Activated naive CD8-positive, alpha-beta T cell treated with anti-CD3 and anti-CD28 coated beads, Interleukin-2, amount 50 U/mL, for 24 hours (primary cell): ENCODE measurements around the gene PARL.

Source experiments
- ATAC-seq: fragments of 150-1000 bp; cut with Tn5 transposase; one replicate; pipeline ENCODE4 v1.10.0; 2021
- DNase-seq: peaks from one replicate; pipeline ENCODE4 v3.0.0; 2021
- H3K27ac Mint-ChIP-seq: one replicate; pipeline ENCODE4 v1.8.0; 2021; ENCODE audit warnings: mild to moderate bottlenecking, mixed read lengths
- H3K27me3 Mint-ChIP-seq: one replicate; pipeline ENCODE4 v1.8.0; 2021; ENCODE audit warnings: mixed read lengths
- H3K36me3 Mint-ChIP-seq: one replicate; pipeline ENCODE4 v1.8.0; 2021; ENCODE audit warnings: low read depth, mixed read lengths
- H3K4me1 Mint-ChIP-seq: one replicate; pipeline ENCODE4 v1.8.0; 2021; ENCODE audit warnings: mixed read lengths
- H3K4me3 Mint-ChIP-seq: one replicate; pipeline ENCODE4 v1.8.0; 2021; ENCODE audit warnings: mild to moderate bottlenecking, moderate library complexity, mixed read lengths
- H3K9me3 Mint-ChIP-seq: one replicate; pipeline ENCODE4 v1.8.0; 2021; ENCODE audit warnings: mixed read lengths

Gene PARL, protein sequence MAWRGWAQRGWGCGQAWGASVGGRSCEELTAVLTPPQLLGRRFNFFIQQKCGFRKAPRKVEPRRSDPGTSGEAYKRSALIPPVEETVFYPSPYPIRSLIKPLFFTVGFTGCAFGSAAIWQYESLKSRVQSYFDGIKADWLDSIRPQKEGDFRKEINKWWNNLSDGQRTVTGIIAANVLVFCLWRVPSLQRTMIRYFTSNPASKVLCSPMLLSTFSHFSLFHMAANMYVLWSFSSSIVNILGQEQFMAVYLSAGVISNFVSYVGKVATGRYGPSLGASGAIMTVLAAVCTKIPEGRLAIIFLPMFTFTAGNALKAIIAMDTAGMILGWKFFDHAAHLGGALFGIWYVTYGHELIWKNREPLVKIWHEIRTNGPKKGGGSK

DNA sequence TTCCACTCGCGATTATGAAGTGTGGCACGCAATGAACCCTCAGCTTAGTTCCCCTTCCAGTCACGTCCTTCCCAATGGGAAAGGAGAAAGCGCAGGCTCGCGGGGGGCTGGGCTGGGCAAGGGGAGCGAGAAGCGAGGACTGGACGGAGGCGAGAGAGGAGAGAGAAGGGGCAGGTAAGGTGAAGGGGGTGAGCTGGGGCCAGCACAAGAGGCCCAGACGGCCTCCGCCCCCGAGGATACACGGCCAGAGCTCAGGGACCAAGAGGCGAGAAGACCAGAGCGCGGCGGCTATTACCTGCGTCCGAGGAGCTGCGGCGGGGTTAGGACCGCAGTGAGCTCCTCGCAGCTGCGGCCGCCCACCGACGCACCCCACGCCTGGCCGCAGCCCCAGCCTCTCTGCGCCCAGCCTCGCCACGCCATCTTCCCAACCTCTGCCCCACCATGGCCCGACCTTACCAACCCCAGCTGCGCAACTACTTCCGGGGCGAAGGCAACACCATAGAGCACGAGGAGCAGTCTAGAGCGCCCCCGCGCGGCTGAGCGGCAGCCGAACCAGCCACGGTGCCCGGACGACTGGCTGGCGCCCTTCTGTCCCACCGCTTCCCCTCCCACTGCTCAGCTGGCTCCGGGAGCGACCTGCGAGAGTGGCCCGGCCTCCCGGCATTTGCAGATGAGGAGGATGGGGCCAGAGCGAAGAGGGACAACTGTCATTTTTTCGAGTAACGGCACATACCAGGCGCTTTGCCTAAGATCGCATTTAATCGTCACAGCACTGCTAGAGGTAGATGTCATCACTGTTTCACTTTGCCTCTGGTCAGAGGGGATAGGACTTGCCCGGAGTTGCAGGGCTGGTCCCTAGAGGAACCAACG, at the start of gene PARL:
Gene PARL, minus strand, starts transcription at position 454 of the 870 bp plus-strand sequence. Its CDS starts 34 bp downstream, at position 420.
- H3K4me1 Mint-ChIP-seq: peaks cover 41% of the 10 kb centered on the region
- H3K36me3 Mint-ChIP-seq: peaks cover 14% of the 10 kb centered on the region
- peaks cover under 1% of the 10 kb centered on the region for H3K27me3 Mint-ChIP-seq
- no peaks in the 10 kb centered on the region for H3K9me3 Mint-ChIP-seq
- peak within 1 kb of the TSS; percentile 92 for H3K27ac Mint-ChIP-seq
- DNase-seq: peak; percentile 99
- peak within 1 kb of the TSS; percentile 95 for H3K4me3 Mint-ChIP-seq
- peak; percentile 100 for ATAC-seq

DNA sequence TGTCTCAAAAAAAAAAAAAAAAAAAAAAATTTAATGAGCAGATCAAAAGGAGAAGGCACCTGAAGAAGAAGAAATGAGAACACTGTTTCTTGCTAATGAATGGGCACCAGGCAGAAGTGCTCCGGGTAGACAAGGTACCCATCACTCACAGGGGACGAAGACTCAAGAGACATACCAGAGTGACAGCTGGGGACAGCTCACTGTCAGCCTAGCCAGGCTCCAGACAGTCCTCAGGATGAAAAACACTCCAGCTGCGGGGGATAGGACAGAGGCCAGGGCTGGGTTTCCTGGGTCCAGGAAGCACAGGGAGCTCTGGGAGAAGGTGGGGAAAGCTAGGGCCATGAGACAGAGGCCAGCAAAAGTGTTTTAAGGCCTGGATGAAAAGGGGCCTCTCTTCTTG, 48.5 kb upstream of the PARL start:
- no peak overlapping the region for H3K27ac Mint-ChIP-seq
- ATAC-seq (no peak), DNase-seq (no peak)
- no peak overlapping the region for H3K4me3 Mint-ChIP-seq
- H3K9me3 Mint-ChIP-seq: no peaks in the 10 kb centered on the region
- peaks cover 3% of the 10 kb centered on the region for H3K36me3 Mint-ChIP-seq
- H3K4me1 Mint-ChIP-seq: no peaks in the 10 kb centered on the region
- no peaks in the 10 kb centered on the region for H3K27me3 Mint-ChIP-seq

DNA sequence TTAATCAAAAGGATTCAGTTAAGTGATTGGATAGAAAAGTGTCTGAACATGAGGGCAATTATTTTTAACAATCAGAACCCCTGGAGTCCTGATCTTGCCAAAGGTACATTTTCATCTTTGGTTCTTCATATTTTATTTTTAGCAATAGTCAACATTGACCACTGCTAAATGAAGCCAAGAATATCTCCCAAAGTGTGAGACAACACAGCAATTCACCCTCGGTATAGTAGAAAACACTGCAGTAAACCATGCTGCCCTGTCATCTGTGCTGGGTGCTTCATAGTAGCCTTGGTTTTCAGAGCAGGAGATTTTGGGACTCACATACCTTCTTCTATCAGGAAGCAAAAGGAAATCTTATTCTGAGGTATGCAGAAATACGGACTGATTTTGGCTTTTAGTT, 47.2 kb upstream of the PARL start:
- no peaks in the 10 kb centered on the region for H3K9me3 Mint-ChIP-seq
- DNase-seq (no peak), ATAC-seq (no peak)
- H3K27ac Mint-ChIP-seq: no peak overlapping the region
- H3K27me3 Mint-ChIP-seq: no peaks in the 10 kb centered on the region
- no peak overlapping the region for H3K4me3 Mint-ChIP-seq
- H3K4me1 Mint-ChIP-seq: no peaks in the 10 kb centered on the region
- peaks cover 4% of the 10 kb centered on the region for H3K36me3 Mint-ChIP-seq

- Mint-ChIP-seq H3K27ac (no peak overlapping the region), H3K9me3 (no peaks in the 10 kb centered on the region), H3K4me1 (no peaks in the 10 kb centered on the region), H3K36me3 (peaks cover 2% of the 10 kb centered on the region), H3K27me3 (no peaks in the 10 kb centered on the region), H3K4me3 (no peak overlapping the region)
- no peak for DNase-seq
- ATAC-seq: no peak
Observed at GRCh38 chr3:183930086-183930485, 45.4 kb upstream of the PARL start.

- no peak for ATAC-seq
- Mint-ChIP-seq H3K4me3 (no peak overlapping the region), H3K27me3 (no peaks in the 10 kb centered on the region), H3K27ac (no peak overlapping the region), H3K36me3 (peaks cover 4% of the 10 kb centered on the region), H3K9me3 (no peaks in the 10 kb centered on the region), H3K4me1 (no peaks in the 10 kb centered on the region)
- no peak for DNase-seq
Observed at GRCh38 chr3:183927059-183927458, 42.4 kb upstream of the PARL start.

GRCh38 chr3:183924956-183925355, 40.3 kb upstream of the PARL start:
- no peaks in the 10 kb centered on the region for H3K4me1 Mint-ChIP-seq
- H3K9me3 Mint-ChIP-seq: no peaks in the 10 kb centered on the region
- DNase-seq (no peak), ATAC-seq (no peak)
- no peak overlapping the region for H3K27ac Mint-ChIP-seq
- peaks cover 4% of the 10 kb centered on the region for H3K36me3 Mint-ChIP-seq
- H3K27me3 Mint-ChIP-seq: no peaks in the 10 kb centered on the region
- H3K4me3 Mint-ChIP-seq: no peak overlapping the region

DNA sequence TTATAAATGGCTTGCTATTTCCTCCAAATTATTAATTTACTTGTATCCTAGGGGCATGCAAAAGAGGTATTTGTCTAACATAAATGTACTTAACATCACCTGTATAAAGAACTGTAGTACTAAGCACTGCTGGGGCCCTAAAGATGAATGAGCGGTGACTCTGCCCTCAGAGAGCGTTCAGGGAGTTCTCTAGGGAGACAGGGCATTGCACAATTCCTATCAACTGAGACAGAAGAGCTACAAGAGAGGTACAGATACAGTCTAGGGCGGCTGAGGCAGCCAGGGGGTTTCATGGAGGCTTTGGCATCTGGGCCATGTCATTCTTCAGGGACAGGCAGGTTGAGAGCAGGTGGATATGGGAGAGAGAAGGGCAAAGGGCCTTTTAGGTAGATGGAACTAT, 39.9 kb upstream of the PARL start:
- Mint-ChIP-seq H3K27me3 (no peaks in the 10 kb centered on the region), H3K4me1 (no peaks in the 10 kb centered on the region), H3K27ac (no peak overlapping the region), H3K4me3 (no peak overlapping the region), H3K36me3 (peaks cover 4% of the 10 kb centered on the region), H3K9me3 (no peaks in the 10 kb centered on the region)
- ATAC-seq (no peak), DNase-seq (no peak)

- H3K9me3 Mint-ChIP-seq: no peaks in the 10 kb centered on the region
- ATAC-seq: no peak
- no peak for DNase-seq
- no peak overlapping the region for H3K27ac Mint-ChIP-seq
- no peaks in the 10 kb centered on the region for H3K27me3 Mint-ChIP-seq
- H3K4me1 Mint-ChIP-seq: no peaks in the 10 kb centered on the region
- peaks cover 4% of the 10 kb centered on the region for H3K36me3 Mint-ChIP-seq
- H3K4me3 Mint-ChIP-seq: no peak overlapping the region
Observed at GRCh38 chr3:183922421-183922820, 37.7 kb upstream of the PARL start.

GRCh38 chr3:183921096-183921495, 36.4 kb upstream of the PARL start:
- no peak for DNase-seq
- H3K9me3 Mint-ChIP-seq: no peaks in the 10 kb centered on the region
- no peaks in the 10 kb centered on the region for H3K27me3 Mint-ChIP-seq
- peaks cover 2% of the 10 kb centered on the region for H3K36me3 Mint-ChIP-seq
- ATAC-seq: no peak
- H3K27ac Mint-ChIP-seq: no peak overlapping the region
- no peak overlapping the region for H3K4me3 Mint-ChIP-seq
- H3K4me1 Mint-ChIP-seq: no peaks in the 10 kb centered on the region

GRCh38 chr3:183920416-183920815, 35.7 kb upstream of the PARL start:
- no peak overlapping the region for H3K27ac Mint-ChIP-seq
- no peak overlapping the region for H3K4me3 Mint-ChIP-seq
- no peaks in the 10 kb centered on the region for H3K9me3 Mint-ChIP-seq
- H3K4me1 Mint-ChIP-seq: no peaks in the 10 kb centered on the region
- no peak for DNase-seq
- peaks cover 2% of the 10 kb centered on the region for H3K36me3 Mint-ChIP-seq
- H3K27me3 Mint-ChIP-seq: no peaks in the 10 kb centered on the region
- ATAC-seq: no peak

GRCh38 chr3:183918178-183918577, 33.5 kb upstream of the PARL start:
- H3K27ac Mint-ChIP-seq: no peak overlapping the region
- no peaks in the 10 kb centered on the region for H3K4me1 Mint-ChIP-seq
- no peaks in the 10 kb centered on the region for H3K9me3 Mint-ChIP-seq
- ATAC-seq (no peak), DNase-seq (no peak)
- no peak overlapping the region for H3K4me3 Mint-ChIP-seq
- H3K27me3 Mint-ChIP-seq: no peaks in the 10 kb centered on the region
- H3K36me3 Mint-ChIP-seq: peaks cover 2% of the 10 kb centered on the region

GRCh38 chr3:183917776-183918175, 33.1 kb upstream of the PARL start:
- Mint-ChIP-seq H3K27ac (no peak overlapping the region), H3K27me3 (no peaks in the 10 kb centered on the region), H3K36me3 (no peaks in the 10 kb centered on the region), H3K4me1 (no peaks in the 10 kb centered on the region), H3K4me3 (no peak overlapping the region), H3K9me3 (no peaks in the 10 kb centered on the region)
- ATAC-seq (no peak), DNase-seq (no peak)

DNA sequence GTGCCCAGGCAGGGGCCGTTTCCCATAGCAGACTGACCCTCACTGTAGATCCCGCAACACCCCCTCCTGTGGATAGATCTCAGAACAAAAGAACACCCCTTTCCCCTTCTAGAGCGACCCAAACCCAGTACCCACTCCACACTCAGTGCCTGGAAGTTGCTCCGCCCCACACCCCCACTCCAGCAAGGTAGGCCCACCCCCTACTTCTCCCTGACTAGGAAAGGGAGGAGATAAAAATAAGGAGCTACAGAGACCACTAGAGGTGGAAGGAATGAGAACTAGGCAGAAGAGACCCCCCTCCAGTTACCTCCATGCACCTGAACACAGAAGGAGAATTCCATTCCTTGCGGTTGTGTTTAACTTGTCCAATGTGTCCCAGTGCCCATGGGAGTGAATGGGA, 30.2 kb upstream of the PARL start:
- H3K4me3 Mint-ChIP-seq: no peak overlapping the region
- no peaks in the 10 kb centered on the region for H3K27me3 Mint-ChIP-seq
- H3K36me3 Mint-ChIP-seq: no peaks in the 10 kb centered on the region
- no peaks in the 10 kb centered on the region for H3K9me3 Mint-ChIP-seq
- ATAC-seq (no peak), DNase-seq (no peak)
- H3K4me1 Mint-ChIP-seq: no peaks in the 10 kb centered on the region
- H3K27ac Mint-ChIP-seq: no peak overlapping the region

GRCh38 chr3:183913580-183913920, 28.9 kb upstream of the PARL start:
- Mint-ChIP-seq H3K27ac (no peak overlapping the region), H3K4me3 (no peak overlapping the region)
- ATAC-seq: no peak

DNA sequence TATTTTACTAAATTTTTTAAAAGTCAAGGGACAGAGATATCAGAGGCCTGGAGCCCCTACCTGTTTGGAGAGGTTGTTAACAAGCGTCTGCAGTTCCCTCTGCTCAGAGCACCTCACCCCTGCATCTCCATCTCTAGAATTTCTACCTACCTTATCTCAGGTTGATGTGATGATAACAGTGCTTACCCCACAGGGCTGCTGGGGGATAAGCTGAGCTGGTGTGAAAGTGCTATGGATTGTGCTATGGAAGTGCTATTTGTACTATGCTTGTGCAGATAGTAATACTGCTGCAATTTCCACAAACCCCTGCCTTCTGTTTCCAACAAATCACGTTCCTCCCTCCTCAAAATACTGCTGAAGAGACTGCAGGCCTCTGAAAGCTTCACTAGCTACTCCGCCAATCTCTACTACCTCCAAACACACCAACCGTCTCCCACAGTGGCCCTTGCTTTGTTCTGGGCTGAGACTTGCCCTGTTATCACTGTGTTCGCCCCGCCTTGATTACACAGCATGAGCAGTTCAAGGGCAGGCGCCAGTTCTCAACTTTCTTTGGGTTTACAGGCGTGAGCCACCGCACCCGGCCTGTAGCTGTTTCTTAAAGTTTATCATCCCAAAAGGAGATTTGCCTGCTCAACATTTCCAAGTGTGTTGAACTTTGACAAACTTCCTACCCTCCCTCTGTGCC, 28.4 kb upstream of the PARL start:
- no peaks in the 10 kb centered on the region for H3K9me3 Mint-ChIP-seq
- no peaks in the 10 kb centered on the region for H3K36me3 Mint-ChIP-seq
- no peaks in the 10 kb centered on the region for H3K27me3 Mint-ChIP-seq
- no peak overlapping the region for H3K4me3 Mint-ChIP-seq
- ATAC-seq (no peak), DNase-seq (no peak)
- H3K27ac Mint-ChIP-seq: no peak overlapping the region
- H3K4me1 Mint-ChIP-seq: no peaks in the 10 kb centered on the region

More at GRCh38 chr3:183913580-183913920, 28.9 kb upstream of the PARL start:
- Mint-ChIP-seq H3K4me1 (no peaks in the 10 kb centered on the region), H3K27me3 (no peaks in the 10 kb centered on the region), H3K9me3 (no peaks in the 10 kb centered on the region), H3K36me3 (no peaks in the 10 kb centered on the region)
- no peak for DNase-seq
